GM12874 (cell line): ENCODE results near the gene PPARG.
A peak's percentile ranks its signal among the peaks of the same experiment; 100 is the strongest.

ENCODE experiments used
- TF ChIP-seq, protein P1 (sequence below): IDR thresholded peaks from 2 replicates; pipeline ENCODE4 v1.5.1; 2011; ENCODE audit warnings: low read depth, mild to moderate bottlenecking, control low read depth, low read length, moderate library complexity; ENCODE audit not compliant: insufficient read depth

Gene PPARG

DNA sequence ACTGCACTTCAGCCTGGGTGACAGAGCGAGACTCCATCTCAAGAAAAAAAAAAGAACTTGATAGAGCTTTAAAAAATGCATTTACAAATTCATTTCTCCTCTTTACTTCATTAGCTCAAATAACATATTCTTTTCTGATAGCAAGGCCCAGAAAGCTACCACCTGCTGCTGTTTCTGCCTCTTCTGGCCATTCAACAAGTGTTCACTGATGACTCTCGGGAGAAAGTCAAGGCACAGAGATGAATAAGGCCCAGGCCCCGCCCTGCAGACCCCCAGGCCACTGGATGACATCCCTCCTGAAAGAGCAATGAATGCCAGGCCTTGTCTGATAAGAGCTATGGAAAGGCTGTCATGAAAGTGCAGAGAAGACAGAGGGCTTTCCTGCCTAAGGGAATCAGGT lies 181.8 kb downstream of the PPARG start:
- TF ChIP-seq, protein P1, sequence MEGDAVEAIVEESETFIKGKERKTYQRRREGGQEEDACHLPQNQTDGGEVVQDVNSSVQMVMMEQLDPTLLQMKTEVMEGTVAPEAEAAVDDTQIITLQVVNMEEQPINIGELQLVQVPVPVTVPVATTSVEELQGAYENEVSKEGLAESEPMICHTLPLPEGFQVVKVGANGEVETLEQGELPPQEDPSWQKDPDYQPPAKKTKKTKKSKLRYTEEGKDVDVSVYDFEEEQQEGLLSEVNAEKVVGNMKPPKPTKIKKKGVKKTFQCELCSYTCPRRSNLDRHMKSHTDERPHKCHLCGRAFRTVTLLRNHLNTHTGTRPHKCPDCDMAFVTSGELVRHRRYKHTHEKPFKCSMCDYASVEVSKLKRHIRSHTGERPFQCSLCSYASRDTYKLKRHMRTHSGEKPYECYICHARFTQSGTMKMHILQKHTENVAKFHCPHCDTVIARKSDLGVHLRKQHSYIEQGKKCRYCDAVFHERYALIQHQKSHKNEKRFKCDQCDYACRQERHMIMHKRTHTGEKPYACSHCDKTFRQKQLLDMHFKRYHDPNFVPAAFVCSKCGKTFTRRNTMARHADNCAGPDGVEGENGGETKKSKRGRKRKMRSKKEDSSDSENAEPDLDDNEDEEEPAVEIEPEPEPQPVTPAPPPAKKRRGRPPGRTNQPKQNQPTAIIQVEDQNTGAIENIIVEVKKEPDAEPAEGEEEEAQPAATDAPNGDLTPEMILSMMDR, result no peak

DNA sequence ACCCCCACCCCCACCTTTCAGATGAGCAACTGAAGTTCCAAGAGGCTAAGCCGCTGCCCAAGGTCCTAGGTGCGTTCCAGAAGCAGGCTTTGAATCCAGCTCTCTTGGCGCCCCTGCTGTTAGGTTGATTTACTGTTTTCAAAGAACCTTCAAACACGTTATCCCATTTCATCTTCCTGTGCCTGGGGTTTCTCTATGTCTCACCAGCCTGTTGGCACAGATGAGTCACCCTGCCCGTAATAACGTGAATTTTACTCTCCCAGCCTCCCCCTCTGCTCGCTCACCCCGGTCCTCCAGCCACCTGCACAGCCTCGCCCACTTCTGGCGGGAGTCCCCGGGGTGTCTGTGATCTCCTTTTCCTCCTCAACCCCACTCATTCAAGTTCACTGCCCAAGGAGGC lies 182.4 kb downstream of the PPARG start:
- TF ChIP-seq, protein P1, result 0 out of 2 replicates have a peak, but pooled peaks have one; percentile 10

DNA sequence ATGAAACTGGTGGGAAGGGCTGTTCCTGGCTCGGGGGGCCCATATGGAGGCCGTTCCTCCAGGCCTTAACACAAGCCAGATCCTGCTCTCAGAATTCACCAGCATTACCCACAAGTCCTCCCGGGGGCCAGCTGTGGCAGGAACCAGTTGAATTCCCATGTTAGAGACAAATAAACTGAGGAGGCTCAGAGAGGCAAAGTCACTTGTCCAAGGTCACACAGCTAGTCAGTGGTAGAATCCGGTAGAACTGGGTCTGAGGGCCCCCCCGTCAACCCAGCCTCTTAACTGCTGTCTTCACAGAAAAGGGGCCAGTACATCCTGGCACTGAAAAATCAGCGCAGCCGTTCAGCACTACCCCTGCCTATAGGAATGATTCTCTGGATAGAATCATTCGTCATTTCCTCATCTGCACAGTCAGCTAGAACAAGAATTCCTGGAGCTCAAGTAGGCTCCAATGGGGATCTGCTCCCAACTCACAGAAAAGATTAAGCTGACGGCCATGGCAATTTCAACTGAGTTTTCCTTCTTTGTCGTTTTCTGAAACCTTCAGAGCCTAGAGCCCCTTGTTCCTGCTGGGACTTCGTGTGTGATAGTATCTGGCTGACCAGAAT lies 183.2 kb downstream of the PPARG start:
- TF ChIP-seq, protein P1, result no peak

DNA sequence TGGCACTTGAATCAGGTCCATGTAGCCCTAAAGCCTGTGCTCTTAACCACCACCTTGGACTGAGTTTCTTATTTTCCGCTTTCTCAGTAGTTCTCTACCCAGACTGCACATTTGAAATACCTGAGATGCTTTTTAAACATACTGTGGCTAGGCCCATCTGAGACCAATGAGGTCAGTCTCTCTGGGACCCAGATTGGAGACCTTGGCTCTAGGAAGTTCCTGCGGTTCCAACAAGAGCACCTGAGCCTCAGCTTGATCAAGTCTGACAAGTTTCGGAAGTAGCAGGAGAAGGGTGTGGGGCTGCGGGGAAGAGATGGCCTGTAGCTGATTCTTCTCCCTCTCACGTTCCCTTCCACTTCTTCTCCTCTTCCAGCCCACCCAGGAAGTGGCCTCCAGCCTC lies 183.9 kb downstream of the PPARG start:
- TF ChIP-seq, protein P1, result no peak

DNA sequence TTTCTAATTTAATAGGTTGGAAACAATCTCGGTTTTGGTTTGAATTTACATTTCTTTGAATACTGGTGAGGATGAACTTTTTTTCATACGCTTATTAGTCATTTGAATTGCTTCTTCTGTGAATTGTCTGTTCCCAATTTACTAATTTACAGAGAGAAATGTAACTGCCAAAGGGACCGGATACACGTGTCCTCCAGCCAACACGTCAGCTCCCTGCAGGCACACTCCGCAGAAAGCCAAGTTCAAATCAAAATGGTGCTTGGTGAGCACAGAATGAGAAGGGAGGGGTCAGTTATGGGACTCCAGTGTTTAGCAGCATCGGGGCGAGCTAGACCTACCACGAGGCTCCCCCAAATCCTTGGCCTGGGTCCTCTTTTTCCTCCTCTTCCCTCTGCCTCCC lies 184.6 kb downstream of the PPARG start:
- TF ChIP-seq, protein P1, result no peak

DNA sequence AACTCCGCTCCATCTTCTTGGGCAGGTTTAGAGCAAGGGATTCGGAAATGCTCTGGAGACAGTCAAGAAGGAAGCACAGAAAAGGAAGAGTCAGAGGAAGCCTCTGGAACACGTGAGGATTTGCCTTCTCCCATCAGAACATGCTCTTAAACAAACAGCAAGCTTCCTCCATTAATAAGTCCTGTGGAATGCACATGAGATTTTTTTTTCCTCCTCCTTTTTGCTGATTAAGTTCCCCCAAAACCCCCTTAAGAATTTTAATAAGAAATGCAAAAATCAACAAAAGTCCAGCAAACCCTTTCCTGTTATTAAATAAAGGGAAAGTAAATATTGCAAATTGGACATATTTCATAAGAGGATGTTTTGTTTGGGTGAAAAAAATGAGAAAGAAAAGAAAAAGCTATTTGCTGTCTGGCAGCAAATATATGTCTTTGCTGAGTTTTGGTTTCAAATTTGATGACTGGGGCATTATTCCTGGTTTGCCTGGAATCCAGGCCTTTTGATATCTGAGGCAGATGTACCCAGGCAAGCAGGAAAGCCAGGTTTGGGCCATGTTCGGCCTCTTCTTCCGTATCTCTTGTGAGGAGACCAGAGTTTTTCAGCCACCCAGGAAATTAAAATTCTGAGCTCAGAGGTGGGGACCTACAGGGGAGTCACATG lies 187.5 kb downstream of the PPARG start:
- TF ChIP-seq, protein P1, result no peak

DNA sequence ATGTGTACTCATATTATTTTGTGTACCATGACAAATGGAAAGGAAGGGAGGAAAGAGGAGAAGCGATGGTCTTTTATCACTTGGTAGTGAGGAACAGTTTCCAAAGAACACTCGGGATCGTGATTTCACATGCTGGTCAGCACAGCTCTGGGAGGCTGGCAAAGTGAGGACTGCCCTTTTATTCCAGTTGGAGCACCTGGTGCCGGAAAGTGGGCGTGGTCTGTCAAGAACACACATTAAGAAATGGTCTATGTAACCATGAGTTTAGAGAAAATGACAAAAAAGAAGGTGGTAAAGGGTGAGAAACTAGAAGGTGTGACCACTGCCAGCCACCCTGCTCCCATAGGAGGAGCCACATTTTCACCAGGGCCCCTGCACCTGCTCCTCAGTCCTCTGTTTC lies 188.4 kb downstream of the PPARG start:
- TF ChIP-seq, protein P1, result no peak
